GM12801 (cell line): ENCODE measurements around the gene MON1A.

Source experiments
- CTCF ChIP-seq: IDR thresholded peaks from one replicate; pipeline ENCODE4 v1.5.1; 2011; ENCODE audit warnings: control low read depth; ENCODE audit not compliant: insufficient read length; ENCODE audit errors: extremely low read depth

The MON1A gene

DNA sequence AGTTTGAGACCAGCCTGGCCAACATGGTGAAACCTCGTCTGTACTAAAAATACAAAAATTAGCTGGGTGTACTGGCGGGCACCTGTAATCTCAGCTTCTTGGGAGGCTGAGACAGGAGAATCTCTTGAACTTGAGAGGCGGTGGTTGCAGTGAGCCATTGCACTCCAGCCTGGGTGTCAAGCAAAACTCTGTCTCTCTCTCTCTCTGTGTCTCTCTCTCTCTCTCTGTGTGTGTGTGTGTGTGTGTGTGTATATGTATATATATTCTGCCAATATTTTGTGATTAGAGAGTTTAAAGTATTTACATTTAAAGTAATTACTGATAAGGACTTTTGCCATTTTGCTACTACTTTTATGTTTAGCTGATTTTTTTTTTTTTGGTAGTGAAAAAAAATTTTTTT is 26.0 kb upstream of the MON1A start:
- no peak for TF ChIP-seq CTCF

GRCh38 chr3:49952924-49953323 is 23.3 kb upstream of the MON1A start:
- TF ChIP-seq CTCF, result no peak

DNA sequence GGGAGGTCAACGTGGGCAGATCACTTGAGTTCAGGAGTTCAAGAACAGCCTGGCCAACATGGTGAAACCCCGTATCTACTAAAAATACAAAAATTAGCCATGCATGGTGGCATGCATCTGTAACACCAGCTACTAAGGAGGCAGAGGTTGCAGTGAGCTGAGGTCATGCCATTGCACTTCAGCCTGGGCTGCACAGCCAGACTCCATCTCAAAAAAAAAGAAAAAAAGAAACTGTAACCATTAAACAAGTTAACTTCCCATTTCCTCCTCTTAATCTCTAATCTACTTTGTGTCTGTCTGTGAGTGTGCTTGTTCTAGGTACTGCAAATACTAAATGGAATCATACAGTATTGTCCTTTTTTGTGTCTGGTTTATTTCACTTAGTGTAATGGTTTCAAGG is 13.0 kb upstream of the MON1A start:
- TF ChIP-seq CTCF, result no peak

- no peak for TF ChIP-seq CTCF
Measured at GRCh38 chr3:49940667-49941249, 11.1 kb upstream of the MON1A start.

DNA sequence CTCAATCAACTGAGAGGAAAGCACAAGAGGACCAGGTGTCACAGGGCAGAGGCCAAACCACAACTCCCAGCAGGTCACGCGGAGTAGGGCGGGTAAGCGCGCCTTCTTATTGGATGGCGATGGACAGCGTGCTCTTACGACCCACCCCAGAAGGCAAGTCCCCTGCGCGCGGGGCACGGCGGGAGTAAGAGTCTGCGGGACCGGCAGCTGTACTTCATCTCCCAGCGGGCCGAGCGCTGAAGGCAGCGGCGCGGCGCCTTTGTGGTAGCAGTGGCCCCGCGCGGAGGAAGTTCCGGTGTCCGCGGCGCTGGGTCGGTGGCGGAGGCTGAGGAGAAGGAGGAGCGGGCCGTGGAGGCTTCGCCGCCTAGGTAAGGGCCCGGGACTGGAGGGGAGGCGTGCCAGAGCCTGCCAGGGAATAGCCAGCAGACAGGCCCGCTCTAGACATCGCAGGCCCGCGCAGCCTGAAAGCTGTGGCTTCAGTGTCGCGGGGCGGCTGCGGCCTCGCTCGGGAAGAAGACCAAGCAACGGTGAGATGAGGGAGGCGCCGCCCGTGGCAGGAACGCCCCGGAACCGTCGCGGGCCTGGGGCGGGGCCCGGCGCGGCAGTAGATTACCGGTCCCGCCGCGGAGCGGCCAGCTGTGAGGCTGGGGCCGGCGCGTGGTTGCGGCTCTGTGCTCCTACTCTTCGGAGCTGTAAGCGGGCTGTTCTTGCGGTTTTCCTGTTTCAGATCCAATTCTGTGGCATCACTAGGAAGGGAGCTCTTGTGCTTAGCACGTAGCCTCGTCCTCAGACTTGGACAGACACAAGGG is 10.5 kb upstream of the MON1A start, which contains the start of gene RBM6:
Gene RBM6, plus strand, starts transcription at position 293 of the 809 bp plus-strand sequence. CDS start 22,492 bp downstream, outside the sequence.
- TF ChIP-seq CTCF, result no peak

DNA sequence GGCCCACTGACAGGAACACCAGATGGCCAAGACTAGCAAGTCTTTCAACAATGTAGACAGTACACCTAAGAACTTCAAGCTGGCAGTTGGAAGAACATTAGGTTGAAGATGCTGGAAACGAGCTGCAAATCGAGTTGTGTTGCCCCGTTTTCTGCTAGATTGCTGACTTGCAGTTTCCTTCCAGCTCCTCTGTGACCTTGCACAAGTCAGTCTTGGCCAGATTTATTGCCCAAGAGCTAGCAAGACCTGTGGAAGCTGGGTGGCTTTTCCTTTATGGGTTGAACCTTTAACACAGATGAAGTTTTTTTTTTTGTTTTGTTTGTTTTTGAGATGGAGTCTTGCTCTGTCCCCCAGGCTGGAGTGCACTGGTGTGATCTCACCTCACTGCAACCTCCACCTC is 7.5 kb upstream of the MON1A start:
- no peak for TF ChIP-seq CTCF

GRCh38 chr3:49930922-49931321 is 1.3 kb upstream of the MON1A start:
- TF ChIP-seq CTCF, result no peak
